Astrocyte of the cerebellum (primary cell): ENCODE data around the gene RPA3.

ENCODE experiments used
- DNase-seq: peaks from one replicate; pipeline ENCODE4 v3.0.0-alpha.2; 2011; ENCODE audit warnings: low read depth
- H3K4me3 ChIP-seq: 2 replicates; pipeline ENCODE4 v1.5.1; 2011; ENCODE audit warnings: mild to moderate bottlenecking, low read depth, low read length, moderate library complexity
- in situ Hi-C: cut with HindIII; loops from 2 replicates; pipeline ENCODE4 v1.10.0; 2017; ENCODE audit warnings: low sequenced_read_pairs
- TF ChIP-seq, protein P1 (sequence below): IDR thresholded peaks from 2 replicates; pipeline ENCODE4 v1.5.1; 2012; ENCODE audit warnings: low read length, low read depth, moderate library complexity, mild to moderate bottlenecking; ENCODE audit errors: missing control alignments

Gene RPA3

DNA sequence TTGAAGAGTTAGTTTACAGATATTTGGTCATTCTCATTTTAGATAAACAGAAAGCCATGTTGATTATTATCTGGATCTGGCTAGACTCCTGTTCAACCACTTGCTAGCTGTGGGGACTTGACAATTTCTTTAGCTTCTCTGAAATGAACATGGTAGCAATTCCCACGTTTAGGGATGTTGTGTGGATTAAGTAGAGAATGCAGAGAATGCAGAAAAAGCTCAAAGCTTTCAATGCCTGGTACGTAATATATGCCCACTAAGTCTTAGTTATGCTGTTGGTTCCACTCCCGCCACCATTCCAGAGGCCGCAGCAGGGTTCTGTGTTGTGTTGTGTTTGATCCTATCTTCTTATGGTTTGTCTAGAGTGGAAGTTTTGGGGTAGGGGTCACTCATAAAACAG is 39.2 kb upstream of the RPA3 start:
- TF ChIP-seq, protein P1, sequence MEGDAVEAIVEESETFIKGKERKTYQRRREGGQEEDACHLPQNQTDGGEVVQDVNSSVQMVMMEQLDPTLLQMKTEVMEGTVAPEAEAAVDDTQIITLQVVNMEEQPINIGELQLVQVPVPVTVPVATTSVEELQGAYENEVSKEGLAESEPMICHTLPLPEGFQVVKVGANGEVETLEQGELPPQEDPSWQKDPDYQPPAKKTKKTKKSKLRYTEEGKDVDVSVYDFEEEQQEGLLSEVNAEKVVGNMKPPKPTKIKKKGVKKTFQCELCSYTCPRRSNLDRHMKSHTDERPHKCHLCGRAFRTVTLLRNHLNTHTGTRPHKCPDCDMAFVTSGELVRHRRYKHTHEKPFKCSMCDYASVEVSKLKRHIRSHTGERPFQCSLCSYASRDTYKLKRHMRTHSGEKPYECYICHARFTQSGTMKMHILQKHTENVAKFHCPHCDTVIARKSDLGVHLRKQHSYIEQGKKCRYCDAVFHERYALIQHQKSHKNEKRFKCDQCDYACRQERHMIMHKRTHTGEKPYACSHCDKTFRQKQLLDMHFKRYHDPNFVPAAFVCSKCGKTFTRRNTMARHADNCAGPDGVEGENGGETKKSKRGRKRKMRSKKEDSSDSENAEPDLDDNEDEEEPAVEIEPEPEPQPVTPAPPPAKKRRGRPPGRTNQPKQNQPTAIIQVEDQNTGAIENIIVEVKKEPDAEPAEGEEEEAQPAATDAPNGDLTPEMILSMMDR, result no peak
- no peak overlapping the region for H3K4me3 ChIP-seq
- in situ Hi-C loops, result no loop called here
- no peak for DNase-seq

DNA sequence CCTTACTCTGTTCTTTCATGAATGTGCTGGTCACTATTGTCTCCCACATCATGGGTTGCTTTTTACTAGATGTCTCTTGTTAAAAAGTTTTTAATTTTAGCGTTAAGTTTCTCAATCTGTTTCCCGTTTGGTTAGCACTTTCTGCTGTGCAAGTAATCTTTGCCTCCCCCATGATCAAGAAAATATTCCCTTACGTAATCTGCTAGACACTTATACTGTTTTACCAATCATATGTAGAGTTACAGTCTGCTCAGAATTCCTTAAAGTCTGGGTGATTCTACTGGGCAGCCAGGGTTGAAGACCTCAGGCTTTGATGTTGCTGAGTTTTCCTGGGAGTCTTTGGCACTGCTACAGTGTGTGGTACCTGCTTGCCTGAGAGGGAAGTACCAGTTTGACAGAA is 38.2 kb upstream of the RPA3 start:
- H3K4me3 ChIP-seq, result no peak overlapping the region
- in situ Hi-C loops, result no loop called here
- TF ChIP-seq, protein P1, result no peak
- no peak for DNase-seq

DNA sequence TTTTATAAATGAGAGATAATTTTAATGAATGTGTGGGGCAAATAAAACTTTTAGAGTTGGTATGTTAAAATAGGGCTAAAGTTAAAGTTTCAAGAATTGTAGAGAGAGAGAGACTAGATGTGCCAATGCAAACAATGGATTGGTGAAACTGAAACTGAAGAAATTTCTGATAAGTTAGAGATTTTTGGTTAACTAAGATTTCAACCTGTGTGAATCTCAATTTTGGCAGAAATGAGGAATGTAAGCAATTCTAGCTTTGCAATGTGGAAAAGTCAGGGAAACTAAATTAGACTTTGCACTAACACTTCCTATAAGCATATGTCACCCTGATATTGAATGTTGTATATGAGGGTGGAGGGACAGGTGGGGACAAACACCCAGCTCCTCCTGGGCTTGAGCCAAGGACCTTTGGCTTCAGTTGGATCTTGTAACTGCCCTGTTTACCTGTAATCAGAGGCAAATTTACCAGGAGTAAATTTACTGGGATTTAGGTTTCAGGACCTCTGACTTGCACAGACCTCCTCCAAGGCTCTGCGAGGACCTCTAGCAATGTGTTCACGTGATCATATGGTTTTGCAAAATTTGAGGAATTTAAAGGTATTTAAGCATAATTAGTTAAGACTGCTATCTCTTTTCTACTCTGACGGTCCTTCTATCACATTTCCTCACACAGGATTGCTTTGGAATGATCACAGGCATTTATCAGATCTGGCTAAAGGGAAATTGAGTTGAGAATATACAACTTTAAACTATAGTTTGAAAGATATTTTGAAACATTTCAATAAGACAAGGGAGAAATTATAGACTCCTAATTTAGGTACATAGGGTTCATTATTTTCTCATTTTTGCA is 33.1 kb upstream of the RPA3 start:
- no peak for DNase-seq
- in situ Hi-C loops, result no loop called here
- TF ChIP-seq, protein P1, result no peak
- no peak overlapping the region for H3K4me3 ChIP-seq

DNA sequence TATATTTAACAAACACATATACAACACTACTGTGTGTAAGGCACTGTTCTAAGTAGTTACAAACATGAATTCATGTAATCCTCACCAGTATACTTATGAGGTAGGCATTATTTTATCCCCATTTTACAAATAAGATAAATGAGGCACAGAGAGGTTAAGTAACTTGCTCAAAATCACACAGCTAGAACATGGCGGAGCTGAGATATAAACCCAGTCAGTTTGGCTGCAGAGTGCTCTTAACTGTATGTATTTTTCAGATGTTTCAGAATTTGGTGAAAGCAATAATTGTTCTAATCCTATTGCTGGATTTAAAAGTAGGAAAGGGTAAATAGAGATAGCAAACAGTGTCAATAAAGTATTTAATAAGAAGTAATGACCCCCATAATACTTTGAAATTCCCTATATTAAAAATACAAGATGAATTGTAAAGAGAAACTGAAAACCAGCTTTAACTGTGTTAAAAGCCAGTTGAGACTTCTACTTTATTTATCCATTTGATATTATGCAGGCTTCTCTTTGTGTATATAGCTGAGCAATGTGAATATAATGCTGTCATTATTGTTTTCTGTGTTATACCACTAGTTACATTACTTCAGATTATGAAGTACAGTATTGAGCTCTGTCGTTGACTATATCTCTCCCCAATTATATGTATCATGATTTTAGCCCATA is 32.3 kb upstream of the RPA3 start:
- no peak overlapping the region for H3K4me3 ChIP-seq
- TF ChIP-seq, protein P1, result no peak
- in situ Hi-C loops, result no loop called here
- no peak for DNase-seq

DNA sequence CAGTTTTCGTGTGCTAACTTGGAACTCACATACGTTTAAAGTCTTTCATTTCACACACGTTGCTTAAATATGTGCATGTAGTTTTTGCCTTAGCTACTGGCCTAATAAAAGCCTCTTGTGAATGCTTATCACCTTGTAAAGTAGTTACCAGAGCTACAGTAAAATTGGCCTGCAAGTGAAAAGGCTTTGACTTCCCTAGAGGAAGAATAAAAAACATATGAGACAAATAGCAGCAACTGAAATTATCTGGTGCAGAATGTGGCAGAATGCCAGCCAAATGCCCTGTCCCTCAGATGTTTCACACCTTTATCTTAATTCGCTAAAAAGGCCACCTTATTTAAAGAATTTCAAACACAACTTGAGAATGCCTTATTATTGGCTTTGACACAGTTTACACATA is 28.1 kb upstream of the RPA3 start:
- no peak for DNase-seq
- TF ChIP-seq, protein P1, result no peak
- in situ Hi-C loops, result no loop called here
- H3K4me3 ChIP-seq, result no peak overlapping the region

DNA sequence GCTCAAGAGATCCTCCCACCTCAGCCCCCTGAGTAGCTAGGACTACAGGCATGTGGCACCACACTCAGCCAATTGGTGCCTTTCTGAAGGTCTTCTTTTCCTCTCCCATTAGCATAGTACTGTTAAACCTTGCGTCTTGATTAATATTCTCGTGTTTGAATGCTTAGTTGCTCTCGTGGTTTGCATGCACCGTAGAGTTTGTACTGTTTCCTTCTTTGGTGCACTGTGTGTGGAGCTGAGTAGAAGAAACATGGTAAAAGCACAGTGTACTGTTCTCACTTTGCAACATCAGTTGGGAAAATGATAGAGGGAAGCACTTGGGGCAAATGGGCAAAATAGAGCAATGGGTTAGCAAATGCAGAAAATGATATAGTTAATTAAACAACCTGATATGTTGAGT is 27.6 kb upstream of the RPA3 start:
- H3K4me3 ChIP-seq, result no peak overlapping the region
- TF ChIP-seq, protein P1, result no peak
- DNase-seq, result no peak
- in situ Hi-C loops, result no loop called here
